RCC 7860 (cell line): ENCODE measurements around the gene CSNK1G3.
"Not testable (repeated sequence)": the region's sequence is repeated elsewhere in the genome, so short reads cannot be mapped to it uniquely, and the experiment has no call there.

ENCODE experiments used
- DNase-seq: peaks from one replicate; pipeline ENCODE4 v3.0.0-alpha.2; 2015; ENCODE audit warnings: low spot score
- FAIRE-seq: peaks from 2 replicates; lab custom pipeline; 2012; peaks lifted over from hg19 to GRCh38; lab: Jason Lieb, UNC

CSNK1G3 gene

DNA sequence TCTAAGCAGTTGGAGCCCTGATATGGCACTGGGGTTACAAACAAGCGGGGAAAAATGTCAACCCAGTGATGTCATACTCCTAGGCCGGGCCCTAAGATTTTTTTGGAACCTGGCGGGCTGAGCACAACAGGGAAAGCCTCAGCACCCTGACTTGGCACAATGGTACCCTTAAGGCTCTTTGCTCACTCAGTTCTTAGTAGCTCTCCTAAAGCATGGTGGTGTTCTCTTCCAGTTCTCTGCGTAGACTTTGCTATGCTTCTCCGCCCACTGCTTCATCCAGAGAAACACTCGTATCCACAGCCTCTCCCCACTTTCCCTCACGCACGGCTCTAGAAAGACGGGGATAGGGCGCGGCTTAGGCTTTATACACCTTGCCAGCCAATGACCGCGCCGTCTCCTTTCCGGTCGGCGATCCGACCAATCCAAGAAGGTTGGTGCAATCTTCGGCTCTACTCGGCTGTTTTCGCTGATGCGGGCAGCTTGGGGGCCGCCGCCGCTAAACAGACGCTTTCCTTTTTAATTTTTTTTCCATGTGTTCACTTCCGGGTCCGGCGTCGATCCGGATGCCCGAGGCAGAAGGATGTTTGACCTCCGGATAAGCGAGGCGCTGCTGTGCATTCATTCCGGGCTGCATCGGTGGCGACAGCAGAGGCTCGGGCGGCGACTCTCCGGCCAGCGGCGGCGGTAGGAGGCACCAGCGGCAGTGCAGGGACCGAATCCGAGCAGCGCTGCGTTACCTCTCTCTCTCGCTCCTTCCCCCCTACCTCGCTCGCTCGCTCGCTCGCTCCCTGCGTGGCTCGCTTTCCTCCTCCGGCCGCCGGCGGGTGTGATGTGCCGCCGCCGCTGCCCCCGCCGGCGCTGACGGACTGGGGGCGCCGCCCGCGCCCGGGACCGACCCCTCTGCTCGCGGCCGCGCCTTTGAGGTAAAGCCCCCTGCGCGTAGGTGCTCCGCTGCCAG is at the start of gene CSNK1G3:
Gene CSNK1G3, plus strand, starts transcription at position 530 of the 958 bp plus-strand sequence. CDS start 33,487 bp downstream, outside the sequence.
- DNase-seq (peak; percentile 96), FAIRE-seq (peak; percentile 96)

DNA sequence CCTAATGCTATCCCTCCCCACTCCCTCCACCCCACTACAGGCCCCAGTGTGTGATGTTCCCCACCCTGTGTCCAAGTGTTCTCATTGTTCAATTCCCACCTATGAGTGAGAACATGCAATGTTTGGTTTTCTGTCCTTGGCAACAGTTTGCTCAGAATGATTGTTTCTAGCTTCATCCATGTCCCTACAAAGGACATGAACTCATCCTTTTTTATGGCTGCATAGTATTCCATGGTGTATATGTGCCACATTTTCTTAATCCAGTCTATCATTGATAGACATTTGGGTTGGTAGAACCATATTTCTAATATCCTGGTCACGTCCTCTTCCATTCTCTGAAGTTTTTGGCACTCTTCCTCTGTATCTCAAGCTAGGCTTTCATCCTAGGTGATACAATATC is 45.1 kb upstream of the CSNK1G3 start:
- not testable (repeated sequence) for FAIRE-seq, DNase-seq

DNA sequence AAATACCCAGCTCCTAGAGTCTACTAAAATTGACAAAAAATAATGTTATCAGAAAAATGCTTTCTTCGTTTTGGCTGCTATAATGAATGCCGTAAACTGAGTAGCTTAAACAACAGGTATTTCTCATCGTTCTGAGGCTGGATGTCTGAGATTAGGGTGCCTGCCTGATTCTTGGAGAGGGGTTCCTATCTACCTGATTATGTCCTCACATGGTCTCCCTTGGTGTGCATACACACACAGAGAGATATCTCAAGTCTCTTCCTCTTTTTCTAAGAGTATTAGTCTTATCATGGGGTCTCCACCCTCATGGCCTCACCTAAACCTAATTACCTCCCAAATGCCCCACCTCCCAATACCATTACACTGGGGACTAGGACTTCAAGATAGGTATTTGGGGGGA is 40.6 kb upstream of the CSNK1G3 start:
- DNase-seq (no peak), FAIRE-seq (no peak)

DNA sequence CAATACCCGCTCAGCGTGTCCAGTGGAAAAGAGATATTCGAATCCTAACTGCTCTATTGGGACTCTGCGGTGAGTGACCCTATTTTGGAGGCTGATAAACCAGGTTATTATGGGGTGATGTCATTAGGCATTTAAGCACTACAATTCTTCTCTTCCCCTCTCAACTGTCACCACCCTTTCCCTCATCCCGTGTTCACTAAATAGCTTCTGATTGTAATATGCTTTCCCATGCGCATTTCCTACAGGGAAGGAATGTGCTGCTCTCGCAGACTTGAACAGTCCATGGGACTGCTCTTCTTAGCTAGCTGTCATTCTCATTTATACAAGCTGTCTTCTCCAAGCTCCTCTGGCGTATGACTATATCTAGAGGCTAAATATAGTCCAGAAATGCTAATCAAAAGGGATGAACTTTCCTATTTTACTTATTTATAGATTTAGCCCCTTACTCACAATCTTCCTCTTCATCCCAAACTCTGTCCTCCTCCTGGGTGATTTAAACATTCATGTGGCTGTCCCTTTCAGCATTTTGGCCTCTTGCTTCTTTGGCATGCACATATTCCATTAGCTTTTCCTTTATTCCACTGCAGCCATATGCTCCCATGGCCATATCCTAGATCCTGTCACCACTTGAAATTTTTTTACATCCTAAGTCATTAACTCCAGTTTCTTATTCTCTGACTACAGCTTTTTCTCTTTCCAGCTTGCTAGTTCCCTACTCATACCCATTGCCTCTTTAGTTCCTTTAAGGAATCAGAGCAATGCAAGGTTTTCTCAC is 39.6 kb upstream of the CSNK1G3 start:
- DNase-seq = no peak

DNA sequence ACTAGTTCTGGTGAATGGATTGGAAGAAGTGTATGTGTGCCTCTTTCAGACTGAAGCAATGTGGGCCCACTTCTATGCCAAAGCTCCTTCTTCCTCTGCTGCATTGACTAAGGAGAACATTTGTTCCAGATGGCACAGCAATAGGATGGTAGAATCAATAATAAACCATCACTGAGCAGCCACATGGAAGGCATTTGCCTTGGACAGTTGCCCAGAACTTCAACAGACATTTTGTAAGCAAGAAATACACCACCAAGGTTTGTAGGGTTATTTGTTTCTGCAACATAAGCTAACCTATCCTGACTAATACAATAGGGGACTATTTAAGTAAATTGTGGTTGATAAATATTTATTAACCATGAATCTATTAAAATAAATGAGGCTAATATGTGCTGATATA is 37.7 kb upstream of the CSNK1G3 start:
- DNase-seq (no peak), FAIRE-seq (no peak)

More for the DNA sequence above, 39.6 kb upstream of the CSNK1G3 start:
- no peak for FAIRE-seq

DNA sequence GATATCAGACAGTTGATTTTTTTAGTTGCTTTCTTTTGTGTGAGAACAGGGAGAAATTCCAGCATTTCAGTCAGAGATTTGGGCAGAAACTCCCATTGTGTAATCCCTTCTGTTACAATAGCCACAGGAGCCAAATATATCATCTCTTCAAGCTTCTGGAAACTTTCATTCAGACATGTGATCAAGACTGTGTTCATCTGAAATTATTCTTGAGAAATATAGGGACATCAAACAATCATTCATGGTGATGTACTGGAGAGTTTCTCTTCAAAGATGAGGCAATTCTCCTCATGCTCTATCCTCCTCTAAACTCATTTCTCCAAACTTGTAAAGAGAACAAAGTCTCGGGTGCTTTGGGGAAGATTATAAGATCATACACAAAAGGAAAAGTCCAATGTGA is 35.2 kb upstream of the CSNK1G3 start:
- FAIRE-seq (no peak), DNase-seq (no peak)

DNA sequence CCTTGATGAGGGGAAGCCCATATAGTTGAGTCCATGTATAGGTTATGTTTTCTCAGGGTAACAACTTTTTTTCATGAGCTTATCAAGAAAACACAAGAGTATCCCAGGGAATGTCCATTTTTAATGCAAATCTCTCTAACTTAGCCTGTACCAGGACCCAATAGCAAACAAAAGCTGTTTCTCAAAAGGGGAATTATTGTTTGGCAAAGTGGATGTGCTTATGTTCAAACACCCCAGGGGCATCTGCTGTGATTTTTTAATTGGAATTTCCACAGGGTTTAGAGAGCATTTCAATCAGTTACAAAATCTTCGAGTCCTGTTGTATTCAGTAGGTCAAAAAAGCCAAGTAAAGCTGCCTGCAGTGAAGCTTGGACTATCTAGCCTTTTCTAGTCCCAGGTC is 33.4 kb upstream of the CSNK1G3 start:
- DNase-seq (no peak), FAIRE-seq (no peak)

DNA sequence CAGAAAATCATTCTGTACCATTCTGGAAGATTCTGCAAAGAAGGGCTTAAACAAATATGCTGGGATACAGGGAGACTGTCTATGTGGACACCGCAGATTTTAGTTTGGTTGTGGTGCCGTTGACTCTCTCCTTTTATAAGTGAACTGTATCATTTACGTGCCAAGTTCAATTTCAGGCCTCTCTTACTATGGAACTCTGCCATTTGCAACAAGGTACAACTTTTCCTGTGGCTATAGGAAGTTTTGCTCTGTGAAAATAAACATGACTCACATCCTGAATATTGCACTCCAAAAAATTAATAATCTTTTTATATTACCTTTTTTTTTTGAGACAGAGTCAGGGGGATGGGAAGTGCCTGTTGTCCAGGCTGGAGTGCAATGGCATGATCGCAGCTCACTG is 29.7 kb upstream of the CSNK1G3 start:
- no peak for FAIRE-seq
- no peak for DNase-seq

DNA sequence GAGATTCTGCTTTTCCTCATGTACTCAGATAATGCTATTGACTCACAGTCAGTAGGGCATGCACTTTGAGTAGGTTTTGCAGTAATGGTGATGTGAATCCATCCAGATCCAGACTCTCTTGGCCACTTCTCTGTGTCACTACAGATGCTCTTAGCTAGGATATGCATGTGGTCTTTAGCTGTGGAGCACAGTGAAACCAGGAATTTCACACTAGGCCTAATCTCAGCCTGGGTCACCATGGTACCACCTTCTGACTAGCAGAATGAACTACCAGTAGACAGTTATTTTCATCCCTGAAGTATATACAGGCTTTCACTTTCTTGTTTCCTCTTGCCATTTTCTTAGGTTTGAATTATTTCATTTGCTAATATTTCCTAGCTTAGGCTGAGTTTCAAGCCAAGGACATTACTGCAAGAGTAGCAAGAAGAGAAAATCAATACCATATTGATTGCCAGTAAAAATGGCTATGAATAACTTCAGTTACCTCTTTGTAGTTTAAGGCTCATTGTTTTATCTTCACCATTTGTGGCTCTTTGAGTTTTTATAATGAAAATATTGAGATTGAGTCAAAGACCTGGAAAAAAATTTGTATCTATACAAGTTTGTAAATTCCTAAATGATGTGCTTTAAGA is 28.4 kb upstream of the CSNK1G3 start:
- no peak for FAIRE-seq
- no peak for DNase-seq

DNA sequence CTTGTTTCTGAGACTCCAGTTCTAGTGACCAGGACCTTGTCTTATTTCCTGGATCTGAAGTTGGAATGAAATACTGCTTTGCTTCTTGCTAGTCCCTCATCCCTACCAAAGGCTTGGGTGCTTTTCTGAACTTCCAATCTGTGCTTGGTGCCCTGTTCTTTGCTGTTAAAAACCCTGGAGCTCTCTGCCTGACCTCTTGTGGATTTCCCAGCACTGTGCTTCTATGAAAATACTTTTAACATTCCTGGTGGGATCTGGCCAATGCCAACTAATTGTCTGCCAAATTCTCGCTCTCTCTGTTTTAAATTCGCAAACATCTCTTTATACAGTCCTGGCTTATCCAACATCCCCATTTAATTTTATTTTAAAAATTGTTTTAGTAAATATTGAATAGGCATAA is 26.7 kb upstream of the CSNK1G3 start:
- DNase-seq = no peak
- no peak for FAIRE-seq

DNA sequence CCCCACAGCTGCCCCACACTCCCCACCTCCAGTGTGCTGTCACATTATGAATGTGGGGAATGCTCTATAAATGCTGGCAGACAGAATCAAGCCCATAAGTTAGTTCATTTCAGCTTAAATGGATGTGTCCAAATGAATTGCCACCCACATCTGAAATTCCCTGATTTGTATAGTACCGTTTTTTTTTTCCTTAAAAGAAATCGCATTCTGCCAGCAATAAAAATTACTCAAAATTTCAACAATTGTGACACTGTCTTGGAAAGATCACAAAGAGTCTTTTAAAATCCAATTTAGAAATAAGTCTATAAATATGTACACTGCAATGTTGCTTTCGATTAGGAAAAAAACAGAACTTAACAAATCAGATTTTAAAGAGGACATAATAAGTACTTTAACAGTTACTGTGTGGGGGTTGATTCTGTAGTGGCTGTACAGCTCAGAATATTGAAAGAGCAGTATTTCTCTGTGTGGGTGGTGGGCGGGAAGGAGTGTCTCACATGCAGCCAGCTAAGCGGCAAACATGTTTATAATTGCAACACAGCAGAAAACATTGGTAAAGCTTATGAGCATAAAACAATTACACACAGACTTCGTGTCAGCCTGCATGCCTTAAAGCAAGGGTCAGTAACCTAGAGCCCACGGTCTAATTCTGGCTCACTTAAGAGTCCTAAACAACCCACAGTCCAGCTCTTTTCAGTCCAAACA is 24.9 kb upstream of the CSNK1G3 start:
- FAIRE-seq = no peak
- no peak for DNase-seq

DNA sequence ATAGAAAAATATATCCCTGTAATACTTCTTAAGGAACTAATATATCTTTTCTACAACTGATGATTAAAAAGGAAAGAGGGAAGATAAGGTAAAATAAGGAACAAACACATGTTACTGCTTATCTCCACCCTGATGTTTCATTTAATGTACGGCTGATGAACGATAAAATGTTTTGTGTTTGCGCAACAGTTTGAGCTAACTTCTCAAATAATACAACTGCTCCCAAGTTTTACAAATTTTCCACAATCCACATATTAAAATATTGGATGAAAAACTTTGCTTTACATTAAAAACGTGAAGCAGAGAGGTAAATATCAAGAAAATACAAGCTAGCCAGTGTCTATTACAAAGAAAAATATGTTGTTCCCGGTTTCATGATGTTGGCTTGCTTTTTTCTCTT is 21.0 kb upstream of the CSNK1G3 start:
- DNase-seq (no peak), FAIRE-seq (no peak)

DNA sequence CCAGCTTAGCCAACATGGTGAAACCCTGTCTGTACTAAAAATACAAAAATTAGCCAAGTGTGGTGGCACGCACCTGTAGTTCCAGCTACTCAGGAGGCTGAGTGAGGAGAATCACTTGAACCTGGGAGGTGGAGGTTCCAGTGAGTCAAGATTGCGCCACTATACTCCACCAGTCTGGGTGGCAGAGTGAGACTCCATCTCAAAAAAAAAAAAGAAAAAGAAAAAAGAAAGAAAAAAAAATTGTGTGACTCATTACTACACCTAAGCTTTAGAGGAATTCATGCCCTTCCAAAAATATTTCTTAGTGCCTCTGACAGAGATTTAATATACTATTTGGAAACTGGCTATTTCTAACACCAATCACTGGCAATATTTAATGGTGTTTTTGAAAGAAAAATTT is 16.8 kb upstream of the CSNK1G3 start:
- not testable (repeated sequence) for DNase-seq, FAIRE-seq

DNA sequence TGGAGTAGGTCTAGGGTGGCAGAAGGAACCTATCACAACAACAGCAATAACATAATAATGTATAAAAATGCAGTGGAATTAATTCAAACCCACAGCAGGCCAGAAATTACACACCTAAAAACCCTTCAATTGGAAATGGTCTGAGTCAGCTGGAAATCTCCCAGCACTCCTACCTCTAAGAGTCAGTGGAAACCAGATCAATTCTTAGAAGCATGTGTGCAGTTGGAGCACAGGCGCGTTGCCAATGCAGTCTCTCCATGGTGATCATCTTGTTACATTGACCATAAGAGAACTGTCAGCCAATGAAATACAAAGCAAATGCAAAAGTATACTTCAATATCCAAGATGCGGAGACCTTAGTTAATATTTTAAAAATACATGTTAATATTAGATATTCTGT is 15.1 kb upstream of the CSNK1G3 start:
- no peak for DNase-seq
- FAIRE-seq = no peak

DNA sequence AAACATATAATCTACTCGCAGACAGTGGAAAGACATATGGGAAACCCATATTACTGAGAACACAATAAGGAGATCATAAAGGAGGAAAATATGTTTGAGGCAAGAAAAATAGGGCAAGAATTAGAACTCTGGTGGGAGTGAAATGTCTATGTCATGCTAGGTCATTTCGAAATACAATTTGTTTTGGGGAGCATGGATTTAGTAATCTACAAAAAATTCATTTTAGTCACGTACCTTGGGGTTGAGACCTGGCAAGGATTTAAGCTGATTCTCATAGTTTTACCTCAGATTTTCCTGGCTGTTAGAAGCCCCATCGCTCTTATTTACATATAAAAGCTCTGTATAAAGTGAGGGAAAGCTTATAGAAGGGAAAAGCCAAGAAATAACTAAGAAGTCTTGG is 11.5 kb upstream of the CSNK1G3 start:
- FAIRE-seq = no peak

DNA sequence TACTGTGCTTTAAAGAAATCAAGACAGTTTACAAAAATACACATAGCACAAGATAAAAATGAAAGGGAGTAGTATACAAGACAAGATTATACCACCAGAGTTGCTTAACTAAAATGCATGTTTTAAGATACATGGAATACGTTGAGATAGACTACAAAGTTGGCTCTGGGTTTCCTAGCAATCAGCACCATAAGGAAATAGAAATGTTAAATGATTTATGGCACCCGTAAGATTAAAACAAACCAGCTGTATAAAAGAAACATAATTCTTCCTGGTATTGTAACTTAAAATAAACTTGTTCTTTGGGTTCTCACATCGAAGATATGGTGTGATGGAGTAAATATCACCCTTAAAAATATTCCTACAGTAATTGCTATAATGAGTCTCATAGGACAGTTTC is 9.9 kb upstream of the CSNK1G3 start:
- no peak for DNase-seq
- FAIRE-seq = no peak

More for the DNA sequence above, 11.5 kb upstream of the CSNK1G3 start:
- DNase-seq = no peak

DNA sequence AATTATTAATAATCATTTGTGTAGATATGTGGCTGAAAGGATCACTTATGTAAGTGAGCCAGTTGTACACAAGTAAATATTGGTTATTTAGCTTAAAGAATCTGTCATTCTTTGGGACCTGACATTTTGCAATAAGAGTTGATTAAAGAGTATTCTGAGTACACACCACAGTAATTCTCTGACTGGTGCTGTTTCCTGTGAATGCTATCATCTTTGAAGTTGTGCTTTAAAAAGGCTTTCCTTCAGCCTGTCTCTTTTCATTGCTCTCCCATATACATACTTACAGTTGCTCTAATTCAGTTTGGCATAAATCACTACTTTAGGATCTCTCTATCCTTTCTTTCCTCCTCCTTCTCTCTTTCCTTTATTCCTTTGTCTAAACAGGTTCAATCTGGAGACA is 8.7 kb upstream of the CSNK1G3 start:
- no peak for DNase-seq
- FAIRE-seq = no peak

DNA sequence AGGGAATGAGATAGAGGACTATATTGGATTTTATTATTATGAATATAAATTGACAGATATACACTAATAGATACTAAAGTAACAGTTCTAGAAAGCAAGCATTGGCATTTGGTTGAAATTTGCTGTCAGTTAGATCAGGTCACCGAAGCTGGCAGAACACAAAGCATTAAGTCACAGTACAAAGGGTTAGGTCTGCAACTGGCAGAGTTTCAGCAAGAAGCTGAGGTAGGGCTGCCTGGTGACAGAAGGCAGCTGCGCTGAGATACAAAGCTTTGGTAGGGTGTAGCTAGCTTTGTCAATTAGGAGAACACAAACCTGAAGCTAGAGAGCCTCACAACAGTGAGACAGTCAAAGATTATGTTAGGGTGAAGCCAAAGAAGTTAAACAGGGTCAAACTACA is 6.3 kb upstream of the CSNK1G3 start:
- no peak for FAIRE-seq
- DNase-seq = no peak

DNA sequence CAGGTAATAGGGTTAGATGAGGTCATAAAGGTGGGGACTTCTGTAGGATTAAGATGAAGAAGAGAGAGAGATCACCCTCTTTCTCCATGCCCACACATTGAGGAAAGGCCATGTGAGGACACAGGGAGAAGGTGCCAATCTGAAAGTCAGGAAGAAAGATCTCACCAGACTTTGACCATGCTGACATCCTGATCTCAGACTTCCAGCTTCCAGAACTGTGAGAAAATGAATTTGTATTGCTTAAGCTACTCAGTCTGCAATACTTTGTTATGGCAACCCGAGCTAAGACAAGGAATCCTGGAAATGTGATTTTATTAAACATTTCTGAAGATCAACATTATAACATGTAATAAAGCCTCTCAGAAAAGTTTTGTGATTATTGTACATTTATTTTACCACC is 3.5 kb upstream of the CSNK1G3 start:
- no peak for DNase-seq
- FAIRE-seq = no peak

DNA sequence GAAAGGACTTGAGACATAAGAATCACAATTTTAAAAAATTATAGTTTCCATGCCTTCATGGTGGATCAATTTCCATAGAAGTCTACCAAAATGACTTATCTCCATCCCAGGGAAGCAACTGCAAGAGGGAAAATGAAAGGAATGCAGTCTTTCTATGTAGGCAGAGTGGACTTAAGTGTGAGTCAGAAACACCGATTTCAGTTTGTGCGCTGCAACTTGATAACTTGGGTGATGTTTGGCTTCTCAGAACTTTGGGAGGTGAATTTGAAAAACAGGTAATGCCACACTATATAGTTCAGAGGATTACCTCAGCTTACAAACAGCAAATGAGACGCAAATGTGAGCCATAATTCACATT is 708 bp upstream of the CSNK1G3 start:
- DNase-seq = peak; percentile 33
- peak; percentile 21 for FAIRE-seq
